CD14-positive monocyte (primary cell): ENCODE results near the gene GLB1L. TPM values are rescaled to one million over a fixed set of nuclear protein-coding genes. Genes with fewer than 3 reads are reported as not detected.

Experiments
- DNase-seq, 3 donors: peaks; one replicate each; pipeline ENCODE4 v3.0.0-alpha.2; 2011 to 2022
- H2AFZ ChIP-seq: 2 replicates; pipeline ENCODE4 v1.6.0; 2012; ENCODE audit warnings: mild to moderate bottlenecking, low read depth, low read length, inconsistent platforms; ENCODE audit not compliant: insufficient read depth, poor library complexity, severe bottlenecking
- H3K27ac ChIP-seq, 2 donors: 1 replicate in 1 of 2; 2 replicates in 1 of 2; pipeline ENCODE4 v1.5.1; 2012 to 2013; ENCODE audit warnings: low read length in 2 of 2, control low read depth in 1 of 2, inconsistent platforms in 1 of 2, low read depth in 1 of 2, mild to moderate bottlenecking in 1 of 2
- H3K27me3 ChIP-seq, 2 donors: one replicate each; pipeline versions ENCODE4 v1.6.0 to v1.6.1; 2011 to 2013; ENCODE audit warnings: low read length in 2 of 2; ENCODE audit not compliant: control insufficient read depth in 2 of 2, insufficient read depth in 2 of 2
- H3K36me3 ChIP-seq, 2 donors: replicated peaks in 1 of 2; 1 replicate in 1 of 2; 2 replicates in 1 of 2; pipeline versions ENCODE4 v1.5.1 to v1.6.1; 2012 to 2013; ENCODE audit warnings: low read length in 2 of 2, control low read depth in 1 of 2, inconsistent platforms in 1 of 2, mild to moderate bottlenecking in 1 of 2; ENCODE audit not compliant: insufficient read depth in 2 of 2, control insufficient read depth in 1 of 2
- H3K4me1 ChIP-seq, 2 donors: 1 replicate in 1 of 2; 2 replicates in 1 of 2; pipeline versions ENCODE4 v1.5.1 to v1.6.1; 2012 to 2013; ENCODE audit warnings: low read length in 2 of 2, control low read depth in 1 of 2, inconsistent platforms in 1 of 2, mild to moderate bottlenecking in 1 of 2, moderate library complexity in 1 of 2; ENCODE audit not compliant: insufficient read depth in 2 of 2, control insufficient read depth in 1 of 2
- H3K4me2 ChIP-seq: replicated peaks from 2 replicates; pipeline ENCODE3; 2012; ENCODE audit warnings: low read length, moderate library complexity, mild to moderate bottlenecking; ENCODE audit not compliant: poor library complexity, severe bottlenecking; ENCODE audit errors: extremely low read depth
- H3K4me3 ChIP-seq, 3 experiments: fragments of 200-600 bp in 1 of 3; sonication (generic) in 1 of 3; replicated peaks in 1 of 3; 1 replicate in 2 of 3; 2 replicates in 1 of 3; pipeline ENCODE4 v1.5.1; 2011 to 2013; ENCODE audit warnings: low read length in 3 of 3, mild to moderate bottlenecking in 3 of 3, control low read depth in 2 of 3, low read depth in 2 of 3, inconsistent platforms in 1 of 3, moderate library complexity in 1 of 3
- H3K79me2 ChIP-seq: 2 replicates; pipeline ENCODE4 v1.6.0; 2012; ENCODE audit warnings: mild to moderate bottlenecking, control low read depth, inconsistent platforms, low read length, moderate library complexity; ENCODE audit not compliant: insufficient read depth
- H3K9ac ChIP-seq: 2 replicates; pipeline ENCODE4 v1.6.0; 2017; ENCODE audit warnings: low read length, mild to moderate bottlenecking; ENCODE audit not compliant: insufficient read depth, poor library complexity, severe bottlenecking
- H3K9me3 ChIP-seq, 2 donors: replicated peaks in 1 of 2; 1 replicate in 1 of 2; 2 replicates in 1 of 2; pipeline versions ENCODE4 v1.5.1 to v1.6.1; 2012 to 2013; ENCODE audit warnings: low read length in 2 of 2, control low read depth in 1 of 2; ENCODE audit not compliant: control insufficient read depth in 1 of 2, insufficient read depth in 1 of 2
- H4K20me1 ChIP-seq: 2 replicates; pipeline ENCODE4 v1.6.0; 2012; ENCODE audit warnings: mild to moderate bottlenecking, low read length, control low read depth, moderate library complexity; ENCODE audit not compliant: insufficient read depth
- H3K27ac Mint-ChIP-seq, 7 donors: one replicate each; pipeline ENCODE4 v1.8.0; 2020; ENCODE audit warnings: mild to moderate bottlenecking in 7 of 7, mixed read lengths in 7 of 7, moderate library complexity in 6 of 7, inconsistent platforms in 2 of 7
- H3K27me3 Mint-ChIP-seq, 3 donors: one replicate each; pipeline ENCODE4 v1.8.0; 2021 to 2022; ENCODE audit warnings: low read depth in 3 of 3, mild to moderate bottlenecking in 3 of 3, mixed read lengths in 3 of 3, moderate library complexity in 3 of 3, inconsistent platforms in 1 of 3
- H3K36me3 Mint-ChIP-seq, 2 donors: one replicate each; pipeline ENCODE4 v1.8.0; 2020; ENCODE audit warnings: mixed read lengths in 2 of 2, inconsistent platforms in 1 of 2, mild to moderate bottlenecking in 1 of 2
- H3K4me1 Mint-ChIP-seq: one replicate; pipeline ENCODE4 v1.8.0; 2020; ENCODE audit warnings: mild to moderate bottlenecking, mixed read lengths
- H3K4me3 Mint-ChIP-seq, 2 donors: one replicate each; pipeline ENCODE4 v1.8.0; 2020; ENCODE audit warnings: mild to moderate bottlenecking in 2 of 2, mixed read lengths in 2 of 2, moderate library complexity in 1 of 2
- H3K9me3 Mint-ChIP-seq, 7 donors: one replicate each; pipeline ENCODE4 v1.8.0; 2020 to 2022; ENCODE audit warnings: mixed read lengths in 7 of 7, mild to moderate bottlenecking in 6 of 7, moderate library complexity in 6 of 7, inconsistent platforms in 2 of 7
- CTCF ChIP-seq: fragments of 200-600 bp; IDR thresholded peaks from one replicate; pipeline ENCODE4 v1.8.0; 2022; ENCODE audit warnings: antibody characterized with exemption, mild to moderate bottlenecking
- WGBS: methylation state at CpG from one replicate; pipeline ENCODE4 v1.1.5; 2013; ENCODE audit warnings: missing lambda C conversion rate; ENCODE audit not compliant: insufficient coverage; 5-methylcytosine and 5-hydroxymethylcytosine counted together
- intact Hi-C, 2 donors: fragments of 100-400 bp; cut with micrococcal nuclease; formaldehyde crosslinking; loops; one replicate each; pipeline versions ENCODE4 v1.15.0 to v1.15.1; 2023
- polyA plus RNA-seq, 3 donors: library from polyadenylated mRNA; depleted of rRNA in 1 of 3; unstranded in 2 of 3; stranded (reverse) in 1 of 3; fragments of 300-500 nt in 2 of 3; fragments of >200 nt in 1 of 3; fragmentation: Illumina TruSeq in 2 of 3; gene quantifications; 1 replicate in 2 of 3; 2 replicates in 1 of 3; pipeline ENCODE4 v1.2.3, GENCODE V29; 2012 to 2021

The GLB1L gene
- polyA plus RNA-seq, 3 donors, result 4.0 to 11.7 (median 7.7) TPM

- intact Hi-C loops, result no loop called here
- peak overlapping the region in 1 of 7 donors; percentile 50 for H3K27ac Mint-ChIP-seq
- Histone ChIP-seq H3K4me2 (no peak overlapping the region), H4K20me1 (peaks cover 95% of the 10 kb centered on the region), H3K36me3 (peaks cover 53 to 70% of the 10 kb centered on the region in 2 donors), H3K9me3 (peaks cover 0 to 5% of the 10 kb centered on the region in 2 donors), H3K4me3 (no peak overlapping the region), H3K27me3 (peaks cover 0 to 61% of the 10 kb centered on the region in 2 donors), H3K79me2 (peaks cover 20% of the 10 kb centered on the region), H3K27ac (no peak overlapping the region), H3K4me1 (peaks cover 45 to 49% of the 10 kb centered on the region in 2 donors), H2AFZ (no peak overlapping the region), H3K9ac (no peak overlapping the region)
- H3K4me3 Mint-ChIP-seq, result peak overlapping the region in 1 of 2 donors; percentile 70
- TF ChIP-seq CTCF, result no peak
- H3K27me3 Mint-ChIP-seq, result peaks cover 51 to 81% (median 56%) of the 10 kb centered on the region in 3 donors
- H3K9me3 Mint-ChIP-seq, result peaks cover 0 to 29% (median 11%) of the 10 kb centered on the region in 7 donors
- WGBS, result 91% methylated on average over 26 of the region's 31 CpGs
- H3K36me3 Mint-ChIP-seq, result peaks cover 77 to 84% of the 10 kb centered on the region in 2 donors
- no peak for DNase-seq
- H3K4me1 Mint-ChIP-seq, result peaks cover 54% of the 10 kb centered on the region
Observed at GRCh38 chr2:219223831-219224610, 21.2 kb downstream of the GLB1L start.

GRCh38 chr2:219221957-219222518 lies 23.2 kb downstream of the GLB1L start:
- Histone ChIP-seq H3K9ac (no peak overlapping the region), H3K9me3 (peaks cover 0 to 5% of the 10 kb centered on the region in 2 donors), H3K4me1 (peaks cover 47 to 52% of the 10 kb centered on the region in 2 donors), H3K4me2 (no peak overlapping the region), H3K4me3 (no peak overlapping the region), H3K27ac (no peak overlapping the region), H3K27me3 (peaks cover 0 to 53% of the 10 kb centered on the region in 2 donors), H2AFZ (no peak overlapping the region), H3K79me2 (peaks cover under 1% of the 10 kb centered on the region), H3K36me3 (peaks cover 53 to 66% of the 10 kb centered on the region in 2 donors), H4K20me1 (peaks cover 85% of the 10 kb centered on the region)
- DNase-seq, result no peak
- Mint-ChIP-seq H3K36me3 (peaks cover 68 to 75% of the 10 kb centered on the region in 2 donors), H3K27me3 (peaks cover 43 to 71% (median 47%) of the 10 kb centered on the region in 3 donors), H3K4me1 (peaks cover 52% of the 10 kb centered on the region), H3K27ac (no peak overlapping the region), H3K9me3 (peaks cover 0 to 26% (median 11%) of the 10 kb centered on the region in 7 donors), H3K4me3 (peak overlapping the region in 1 of 2 donors; percentile 71)
- intact Hi-C loops, result no loop called here
- 97% methylated on average over 12 of the region's 16 CpGs for WGBS
- no peak for TF ChIP-seq CTCF
